Endothelial cell of umbilical vein (primary cell): Measurements from ENCODE around the gene PEX7. TPM values are rescaled to one million over a fixed set of nuclear protein-coding genes. Genes with fewer than 3 reads are reported as not detected.
A peak's percentile ranks its signal among the peaks of the same experiment; 100 is the strongest.

Source experiments
- BruUV-seq: library from RNA; stranded (reverse); fragments of 400-500 nt; replicated peaks from 2 replicates; lab custom pipeline; 2021; lab: Mats Ljungman, UMichigan
- CTCF ChIA-PET: fragments of 300-600, 350-600 bp; sonication (Branson Sonifier 250); formaldehyde crosslinking; loops from one replicate; lab custom pipeline; 2021; ENCODE audit warnings: antibody characterized with exemption, inconsistent platforms; lab: Charles Lee
- POLR2A ChIA-PET: fragments of 300-600, 350-600 bp; sonication (Branson Sonifier 250); formaldehyde crosslinking; loops from one replicate; lab custom pipeline; 2021; ENCODE audit warnings: antibody characterized with exemption, inconsistent platforms; lab: Charles Lee
- DNase-seq: peaks from one replicate; pipeline ENCODE4 v3.0.0-alpha.2; 2011; ENCODE audit warnings: low read depth, low spot score
- FAIRE-seq: peaks from 2 replicates; lab custom pipeline; 2011; peaks lifted over from hg19 to GRCh38; lab: Jason Lieb, UNC
- H2AFZ ChIP-seq: 2 replicates; pipeline ENCODE4 v1.6.0; 2012; ENCODE audit warnings: low read depth, low read length, control low read depth, inconsistent platforms
- H3K27ac ChIP-seq: 2 replicates; pipeline ENCODE4 v1.5.1; 2011; ENCODE audit warnings: low read depth, mild to moderate bottlenecking, control low read depth, low read length, moderate library complexity; ENCODE audit not compliant: insufficient read depth
- H3K27me3 ChIP-seq, 2 experiments: 2 replicates each; pipeline versions ENCODE4 v1.6.0 to v1.6.1; 2011; ENCODE audit warnings: low read length in 2 of 2, mixed read lengths in 1 of 2; ENCODE audit not compliant: control insufficient read depth in 2 of 2, insufficient read depth in 2 of 2
- H3K36me3 ChIP-seq, 2 experiments: 2 replicates in 1 of 2; 3 replicates in 1 of 2; pipeline ENCODE4 v1.5.1; 2011; ENCODE audit warnings: low read length in 2 of 2, mild to moderate bottlenecking in 1 of 2, moderate library complexity in 1 of 2; ENCODE audit not compliant: control insufficient read depth in 2 of 2, insufficient read depth in 2 of 2; ENCODE audit errors: extremely low read depth in 1 of 2
- H3K4me1 ChIP-seq: 3 replicates; pipeline ENCODE4 v1.5.1; 2011; ENCODE audit warnings: mild to moderate bottlenecking, low read length; ENCODE audit not compliant: control insufficient read depth, insufficient read depth; ENCODE audit errors: extremely low read depth
- H3K4me2 ChIP-seq: 2 replicates; pipeline ENCODE4 v1.6.1; 2011; ENCODE audit warnings: low read length, control low read depth, mixed read lengths; ENCODE audit not compliant: insufficient read depth
- H3K4me3 ChIP-seq, 3 experiments: fragments of 200-600 bp in 1 of 3; sonication (generic), shearing (Covaris generic) in 1 of 3; replicated peaks in 1 of 3; 2 replicates each; pipeline ENCODE4 v1.5.1; 2011 to 2016; ENCODE audit warnings: control low read depth in 3 of 3, low read length in 3 of 3, mild to moderate bottlenecking in 2 of 3, inconsistent platforms in 1 of 3, low read depth in 1 of 3, moderate library complexity in 1 of 3; ENCODE audit not compliant: insufficient read depth in 1 of 3
- H3K79me2 ChIP-seq: 2 replicates; pipeline ENCODE4 v1.6.0; 2012; ENCODE audit warnings: low read length, inconsistent platforms; ENCODE audit not compliant: control insufficient read depth, insufficient read depth
- H3K9ac ChIP-seq: replicated peaks from 2 replicates; pipeline ENCODE3; 2011; ENCODE audit warnings: low read length, control low read depth; ENCODE audit not compliant: insufficient read depth; ENCODE audit errors: extremely low read depth
- H3K9me1 ChIP-seq: replicated peaks from 3 replicates; pipeline ENCODE4 v1.6.0; 2011; ENCODE audit warnings: mild to moderate bottlenecking, low read length; ENCODE audit not compliant: control insufficient read depth, insufficient read depth; ENCODE audit errors: extremely low read depth
- H3K9me3 ChIP-seq: replicated peaks from 2 replicates; pipeline ENCODE4 v1.5.1; 2012; ENCODE audit warnings: low read length, inconsistent platforms; ENCODE audit not compliant: control insufficient read depth, insufficient read depth
- H4K20me1 ChIP-seq: replicated peaks from 2 replicates; pipeline ENCODE3; 2011; ENCODE audit warnings: mild to moderate bottlenecking, low read length; ENCODE audit not compliant: control insufficient read depth, insufficient read depth; ENCODE audit errors: extremely low read depth
- EZH2 ChIP-seq: IDR thresholded peaks from 2 replicates; pipeline ENCODE4 v1.6.1; 2012; ENCODE audit warnings: borderline replicate concordance, low read depth, mild to moderate bottlenecking, moderate library complexity, low read length, inconsistent platforms; ENCODE audit not compliant: severe bottlenecking
- FOS ChIP-seq: IDR thresholded peaks from 2 replicates; pipeline ENCODE4 v1.6.1; 2011; ENCODE audit warnings: mild to moderate bottlenecking, low read length, moderate library complexity, borderline replicate concordance; ENCODE audit not compliant: insufficient read depth
- GATA2 ChIP-seq: IDR thresholded peaks from 2 replicates; pipeline ENCODE4 v1.7.0; 2011; ENCODE audit warnings: low read depth, mild to moderate bottlenecking, moderate library complexity, mixed read lengths, low read length; ENCODE audit not compliant: insufficient read length, insufficient read depth
- JUN ChIP-seq: IDR thresholded peaks from 2 replicates; pipeline ENCODE4 v1.6.1; 2011; ENCODE audit warnings: borderline replicate concordance, low read depth; ENCODE audit not compliant: insufficient read length, insufficient read depth
- MYC ChIP-seq: IDR thresholded peaks from one replicate; pipeline ENCODE4 v1.6.1; 2011; ENCODE audit warnings: mild to moderate bottlenecking, low read depth, low read length
- dilution Hi-C: fragments of 300-500 bp; cut with MboI; formaldehyde crosslinking; loops from one replicate; pipeline ENCODE4 v1.15.0; 2019; ENCODE audit warnings: low sequenced_read_pairs; ENCODE audit not compliant: extremely low pct_ligation_motif_present
- intact Hi-C: fragments of 100-400 bp; cut with micrococcal nuclease; formaldehyde crosslinking; loops from one replicate; pipeline ENCODE4 v1.10.0; 2022
- polyA plus RNA-seq, 4 experiments: library from polyadenylated mRNA; depleted of rRNA in 3 of 4; stranded (reverse) in 3 of 4; unstranded in 1 of 4; fragments of >200 nt; gene quantifications; 2 replicates each; pipeline versions ENCODE4 v1.2.1 to v1.2.3, GENCODE V29; 2011 to 2012; ENCODE audit warnings: missing spikeins in 1 of 4
- total RNA-seq: library from RNA; stranded (reverse); gene quantifications from 2 replicates; pipeline ENCODE4 v1.2.3, GENCODE V29; 2021
- TF ChIP-seq, protein P1 (sequence below), 2 donors: IDR thresholded peaks; 1 replicate in 1 of 2; 2 replicates in 1 of 2; pipeline ENCODE4 v1.5.1; 2011; ENCODE audit warnings: low read length in 2 of 2, mild to moderate bottlenecking in 2 of 2, moderate library complexity in 2 of 2, control low read depth in 1 of 2, inconsistent platforms in 1 of 2, low read depth in 1 of 2; ENCODE audit not compliant: insufficient read depth in 1 of 2; ENCODE audit errors: extremely low read depth in 1 of 2
- TF ChIP-seq, protein P2 (sequence below): IDR thresholded peaks from 2 replicates; pipeline ENCODE4 v1.6.1; 2011; ENCODE audit not compliant: insufficient read depth, insufficient read length

PEX7 gene
- total and polyA plus RNA-seq, 2 donors (not counting 3 experiments of a cell fraction or from before 2014, with no cell fraction given), result 3.7 to 5.7 TPM

DNA sequence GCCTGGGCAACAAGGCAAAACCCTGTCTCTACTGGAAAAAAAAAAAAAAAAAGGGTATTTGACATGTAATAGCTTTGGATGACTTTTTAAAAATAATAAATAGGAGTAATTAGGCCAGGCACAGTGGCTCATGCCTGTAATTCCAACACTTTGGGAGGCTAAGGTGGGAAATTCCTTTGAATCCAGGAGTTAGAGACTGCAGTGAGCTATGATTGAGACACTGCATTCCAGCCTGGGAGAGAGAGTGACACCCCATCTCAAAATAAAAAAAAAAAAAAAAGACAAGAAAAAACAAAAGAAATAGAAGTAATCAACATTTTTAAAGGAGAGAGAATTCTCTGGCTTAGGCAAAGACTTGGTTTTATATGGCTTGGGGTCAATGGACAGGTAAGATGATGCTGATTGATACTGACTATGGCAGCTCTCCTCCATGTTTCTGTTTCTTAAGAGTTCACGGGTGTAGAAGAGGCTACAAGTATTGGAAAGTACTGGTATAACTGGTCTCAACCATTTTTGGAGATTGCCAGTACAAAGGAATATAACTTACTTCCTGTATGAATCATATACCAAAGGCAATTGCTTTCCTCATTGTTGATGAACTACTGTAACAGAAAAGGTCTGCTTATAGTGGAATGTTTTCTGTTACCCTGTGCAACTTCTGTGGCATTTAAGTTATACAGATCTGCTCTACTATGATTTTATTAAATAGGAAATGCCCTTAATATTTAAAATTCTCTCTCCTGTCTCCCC lies 40.2 kb upstream of the PEX7 start:
- FAIRE-seq, result peak; percentile 81

DNA sequence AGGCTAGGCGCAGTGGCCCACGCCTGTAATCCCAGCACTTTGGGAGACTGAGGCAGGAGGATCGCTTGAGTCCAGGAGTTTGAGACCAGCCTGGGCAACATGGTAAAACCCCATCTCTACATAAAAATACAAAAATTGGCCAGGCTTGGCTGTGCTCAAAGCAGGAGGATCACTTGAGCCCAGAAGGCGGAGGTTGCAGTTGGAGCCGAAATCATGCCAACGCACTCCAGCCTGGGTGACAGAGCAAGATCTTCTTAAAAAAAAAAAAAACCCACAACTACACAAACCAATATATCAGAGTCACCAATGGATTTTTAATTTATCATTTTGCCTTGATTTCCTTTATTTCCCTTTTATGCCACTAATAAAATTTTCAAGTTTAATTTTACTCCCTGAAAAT lies 39.4 kb upstream of the PEX7 start:
- CTCF ChIA-PET, result no interaction called here
- no peak for TF ChIP-seq FOS
- TF ChIP-seq JUN, result no peak
- TF ChIP-seq, protein P1, sequence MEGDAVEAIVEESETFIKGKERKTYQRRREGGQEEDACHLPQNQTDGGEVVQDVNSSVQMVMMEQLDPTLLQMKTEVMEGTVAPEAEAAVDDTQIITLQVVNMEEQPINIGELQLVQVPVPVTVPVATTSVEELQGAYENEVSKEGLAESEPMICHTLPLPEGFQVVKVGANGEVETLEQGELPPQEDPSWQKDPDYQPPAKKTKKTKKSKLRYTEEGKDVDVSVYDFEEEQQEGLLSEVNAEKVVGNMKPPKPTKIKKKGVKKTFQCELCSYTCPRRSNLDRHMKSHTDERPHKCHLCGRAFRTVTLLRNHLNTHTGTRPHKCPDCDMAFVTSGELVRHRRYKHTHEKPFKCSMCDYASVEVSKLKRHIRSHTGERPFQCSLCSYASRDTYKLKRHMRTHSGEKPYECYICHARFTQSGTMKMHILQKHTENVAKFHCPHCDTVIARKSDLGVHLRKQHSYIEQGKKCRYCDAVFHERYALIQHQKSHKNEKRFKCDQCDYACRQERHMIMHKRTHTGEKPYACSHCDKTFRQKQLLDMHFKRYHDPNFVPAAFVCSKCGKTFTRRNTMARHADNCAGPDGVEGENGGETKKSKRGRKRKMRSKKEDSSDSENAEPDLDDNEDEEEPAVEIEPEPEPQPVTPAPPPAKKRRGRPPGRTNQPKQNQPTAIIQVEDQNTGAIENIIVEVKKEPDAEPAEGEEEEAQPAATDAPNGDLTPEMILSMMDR (IDR thresholded peaks at IDR 0.05; ENCODE audit: extremely low read depth in 1 of 2, insufficient read depth in 1 of 2, low read depth in 1 of 2, low read length in 2 of 2), result no peak
- TF ChIP-seq MYC, result no peak
- no peak for TF ChIP-seq EZH2
- TF ChIP-seq, protein P2, sequence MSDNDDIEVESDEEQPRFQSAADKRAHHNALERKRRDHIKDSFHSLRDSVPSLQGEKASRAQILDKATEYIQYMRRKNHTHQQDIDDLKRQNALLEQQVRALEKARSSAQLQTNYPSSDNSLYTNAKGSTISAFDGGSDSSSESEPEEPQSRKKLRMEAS, result no peak

More for the DNA sequence above, 40.2 kb upstream of the PEX7 start:
- CTCF ChIA-PET, result interaction anchor here (1.2 to 1.8 kb wide), 2 partner anchors 10 to 138 kb away, joined by 7 read pairs; partner anchors contain the start of gene MAP3K5
- peak; percentile 76 for DNase-seq
- Histone ChIP-seq H3K27ac (peak overlapping the region; percentile 54), H3K4me1 (peaks cover 34% of the 10 kb centered on the region), H3K4me2 (peak overlapping the region; percentile 43), H2AFZ (no peak overlapping the region), H3K9me3 (no peaks in the 10 kb centered on the region), H3K4me3 (no peak overlapping the region), H3K27me3 (no peaks in the 10 kb centered on the region), H3K9me1 (no peaks in the 10 kb centered on the region), H3K79me2 (peaks cover 22% of the 10 kb centered on the region), H3K36me3 (no peaks in the 10 kb centered on the region), H4K20me1 (no peaks in the 10 kb centered on the region), H3K9ac (no peak overlapping the region)
- POLR2A ChIA-PET, result no interaction called here
- no TSS peak for BruUV-seq
- peak; percentile 70 for TF ChIP-seq FOS
- no peak for TF ChIP-seq GATA2
- peak; percentile 77 for TF ChIP-seq JUN
- dilution Hi-C loops, result no loop called here
- intact Hi-C loops, result loop anchor here (5.0 to 10.0 kb wide), 2 partner anchors 45 to 1287 kb away; partner anchors contain the start of gene AHI1

More for the DNA sequence above, 39.4 kb upstream of the PEX7 start:
- Histone ChIP-seq H2AFZ (no peak overlapping the region), H3K9ac (no peak overlapping the region), H3K9me3 (no peaks in the 10 kb centered on the region), H3K36me3 (no peaks in the 10 kb centered on the region), H3K9me1 (no peaks in the 10 kb centered on the region), H3K4me2 (peak overlapping the region; percentile 43), H3K79me2 (peaks cover 27% of the 10 kb centered on the region), H3K4me3 (no peak overlapping the region), H3K27ac (peak overlapping the region; percentile 29), H3K27me3 (no peaks in the 10 kb centered on the region), H3K4me1 (peaks cover 41% of the 10 kb centered on the region), H4K20me1 (no peaks in the 10 kb centered on the region)
- FAIRE-seq, result no peak
- no peak for DNase-seq
- intact Hi-C loops, result loop anchor here (5.0 to 10.0 kb wide), 2 partner anchors 46 to 1288 kb away; partner anchors contain the start of gene AHI1
- POLR2A ChIA-PET, result no interaction called here
- no TSS peak for BruUV-seq
- dilution Hi-C loops, result no loop called here
